NCI-H2171 (cell line): ENCODE results near the gene OGFRL1.

ENCODE experiments used
- DNase-seq: peaks from one replicate; lab custom pipeline; 2025; lab: John Stamatoyannopoulos, UW

OGFRL1 gene

DNA sequence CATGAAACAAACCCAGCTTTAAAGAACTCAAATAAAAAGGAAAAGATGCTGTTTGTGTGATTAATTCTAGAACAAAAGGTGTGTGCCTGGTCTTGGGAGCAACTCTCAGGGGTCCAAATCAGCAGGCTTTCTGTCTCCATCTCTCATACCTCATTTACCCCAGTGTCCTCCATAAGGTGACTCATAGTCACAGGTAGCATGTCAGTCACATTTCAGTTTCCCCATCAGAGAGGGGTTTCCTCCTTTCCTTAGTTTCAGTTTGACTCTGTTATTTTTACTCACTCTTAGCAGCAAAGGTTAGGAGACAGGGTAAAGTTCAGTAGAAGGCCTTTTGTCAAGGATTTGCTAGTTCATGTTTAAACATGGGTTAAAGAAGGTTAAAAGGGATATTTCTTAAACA lies 46.2 kb downstream of the OGFRL1 start:
- DNase-seq = no peak

DNA sequence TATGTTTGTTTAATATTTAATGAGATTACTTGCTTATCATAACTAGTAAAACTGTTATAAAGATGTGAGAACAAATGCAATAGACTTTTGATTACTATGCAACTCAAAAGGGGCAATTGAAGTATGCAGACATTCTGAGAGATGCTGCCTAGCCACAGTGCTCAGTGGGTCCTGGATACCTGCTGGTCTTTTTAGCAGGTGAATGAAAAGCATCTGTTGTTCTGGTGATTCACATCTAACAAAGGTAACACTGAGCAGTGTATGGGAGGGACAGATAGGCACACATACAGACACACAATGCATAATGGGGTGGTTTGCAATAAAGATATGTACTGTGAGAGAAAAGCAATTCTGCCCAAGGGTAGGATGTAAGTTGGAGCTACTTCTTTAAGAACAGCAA lies 46.9 kb downstream of the OGFRL1 start:
- no peak for DNase-seq

DNA sequence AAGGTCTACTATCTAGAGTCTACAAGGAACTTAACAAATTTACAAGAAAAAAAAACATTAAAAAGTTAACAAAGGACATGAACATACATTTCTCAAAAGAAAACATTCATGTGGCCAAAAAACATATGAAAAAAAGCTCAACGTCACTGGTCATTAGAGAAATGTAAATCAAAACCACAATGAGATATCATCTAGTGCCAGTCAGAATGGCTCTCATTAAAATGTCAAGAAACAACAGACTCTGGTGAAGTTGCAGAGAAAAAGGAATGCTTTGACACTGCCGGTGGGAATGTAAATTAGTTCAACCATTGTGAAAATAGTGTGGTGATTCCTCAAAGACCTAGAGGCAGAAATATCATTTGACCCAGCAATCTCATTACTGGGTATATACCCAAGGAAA lies 48.3 kb downstream of the OGFRL1 start:
- no peak for DNase-seq

DNA sequence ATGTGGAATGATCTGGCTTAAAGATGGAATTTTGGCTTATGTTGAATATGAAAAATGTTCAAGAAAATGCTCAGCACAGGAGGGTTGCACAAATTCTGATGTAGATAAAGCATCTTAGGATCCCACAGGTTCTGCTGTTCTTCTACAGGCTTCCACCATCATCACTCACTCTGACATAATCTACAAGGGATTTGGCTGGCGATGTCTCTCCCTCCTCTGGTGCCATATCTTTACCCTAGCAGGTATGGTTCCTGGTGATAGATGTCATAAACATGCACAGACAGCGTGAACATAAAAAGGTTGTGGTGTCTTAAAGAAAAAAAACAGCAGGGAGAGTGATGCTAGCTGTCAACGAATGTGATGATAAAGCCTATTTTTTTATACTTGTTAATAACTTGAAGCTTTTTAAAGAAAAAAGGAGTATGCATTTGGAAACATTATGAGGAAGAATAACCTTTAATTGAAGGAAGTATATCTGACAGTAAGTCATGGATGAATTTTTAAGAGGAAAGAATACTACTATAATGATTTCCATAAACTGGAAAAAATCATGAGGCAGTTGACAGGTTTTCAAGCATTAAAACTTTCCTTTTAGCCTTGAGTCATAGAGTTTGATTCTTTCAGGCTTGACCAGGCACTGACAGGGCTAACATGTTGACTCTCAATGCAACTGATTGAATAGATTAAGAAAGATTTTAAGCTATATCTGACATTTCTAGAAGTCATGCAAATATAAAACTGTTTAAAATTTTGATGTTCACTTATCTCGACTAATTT lies 50.1 kb downstream of the OGFRL1 start:
- no peak for DNase-seq

DNA sequence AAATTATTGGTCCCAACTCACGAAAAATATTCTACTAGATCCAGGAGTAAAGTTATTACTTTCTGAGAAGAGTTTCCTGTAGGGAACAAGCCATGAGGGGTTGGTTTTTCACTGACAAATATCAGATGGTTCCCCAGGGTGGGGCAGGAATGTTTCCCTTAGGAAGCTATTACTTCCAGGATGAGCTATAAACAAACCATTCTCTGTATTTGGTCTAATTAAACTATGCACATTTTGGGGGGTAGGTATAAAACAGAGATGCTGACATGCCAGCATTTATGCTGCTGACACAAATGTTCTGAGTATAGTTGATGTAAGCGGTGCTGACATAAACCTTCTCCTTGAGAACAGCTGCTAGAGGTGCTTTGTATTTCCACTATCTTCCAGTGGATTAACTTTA lies 54.2 kb downstream of the OGFRL1 start:
- DNase-seq = no peak

DNA sequence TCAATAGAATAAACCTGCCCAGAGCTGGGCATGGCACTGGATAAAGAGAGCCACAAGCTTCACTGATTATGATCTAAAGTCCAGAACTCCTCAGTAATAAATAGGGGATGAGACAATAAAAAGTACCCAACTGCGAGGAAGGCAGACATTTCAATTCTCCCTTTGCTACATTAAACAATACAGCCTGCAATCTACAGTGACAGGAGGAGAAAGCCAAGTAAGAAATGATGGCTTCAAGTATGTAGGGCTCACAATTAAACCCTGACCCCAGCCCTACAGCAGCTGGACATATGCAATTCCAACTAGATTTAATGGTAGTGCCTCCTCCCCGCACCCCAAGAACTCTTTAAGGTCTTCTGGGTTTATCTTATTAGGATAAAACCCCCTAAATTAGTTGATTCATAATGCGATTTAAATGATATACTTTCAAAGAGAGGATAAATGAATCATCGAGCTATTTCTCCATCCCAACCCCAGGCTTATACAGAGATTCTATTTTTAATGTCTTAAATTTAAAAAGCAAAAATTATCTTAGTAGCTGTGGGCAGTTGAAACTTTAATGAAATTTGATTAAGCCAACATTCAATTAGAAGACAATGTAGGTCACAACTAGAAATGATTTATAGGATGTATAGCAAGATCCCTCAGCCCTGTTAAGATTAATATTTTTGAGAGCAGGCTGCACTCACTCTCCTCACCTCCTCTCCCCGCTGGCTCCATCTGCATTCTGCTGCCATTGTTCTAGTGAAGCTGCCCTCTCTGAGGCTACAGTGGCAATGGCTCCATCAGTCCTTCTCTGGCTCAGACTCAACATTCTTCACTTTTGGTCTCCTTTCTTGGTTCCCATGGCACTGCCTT lies 57.1 kb downstream of the OGFRL1 start:
- no peak for DNase-seq

DNA sequence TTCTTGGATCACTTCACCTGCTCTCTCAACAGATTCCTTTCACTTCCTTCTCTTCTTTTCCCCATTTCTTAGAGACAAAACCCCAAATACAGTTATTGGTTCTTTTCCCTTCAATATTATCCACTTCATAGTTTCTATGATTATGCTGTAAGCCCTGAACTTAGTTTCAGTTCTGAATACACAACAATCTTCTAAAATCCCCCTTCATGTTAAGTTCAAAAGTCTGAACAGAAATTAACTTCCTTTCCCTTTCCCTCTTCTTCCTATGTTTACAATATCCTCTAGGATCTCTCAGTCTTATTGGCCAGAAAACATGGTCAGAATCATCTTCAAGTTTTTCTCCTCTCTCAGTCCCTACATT lies 57.7 kb downstream of the OGFRL1 start:
- no peak for DNase-seq

DNA sequence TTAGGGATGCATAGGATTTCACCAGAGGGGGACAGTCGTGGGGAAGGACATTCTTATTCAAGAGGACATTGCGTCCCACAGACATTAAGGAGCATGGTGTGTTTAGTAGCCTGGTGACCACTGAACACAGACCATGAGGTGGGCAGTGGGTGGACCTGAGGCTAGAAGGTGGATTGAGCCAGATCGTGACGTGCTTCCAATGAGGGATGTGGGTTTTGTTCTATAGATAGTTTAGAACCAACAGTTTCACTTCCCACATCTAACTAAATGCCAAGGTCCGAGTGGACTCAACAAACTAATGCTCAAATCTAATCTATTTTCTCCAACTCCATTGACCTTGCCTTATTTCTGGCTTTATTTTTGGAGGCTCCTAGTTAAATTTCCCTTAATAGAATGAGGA lies 58.5 kb downstream of the OGFRL1 start:
- no peak for DNase-seq

DNA sequence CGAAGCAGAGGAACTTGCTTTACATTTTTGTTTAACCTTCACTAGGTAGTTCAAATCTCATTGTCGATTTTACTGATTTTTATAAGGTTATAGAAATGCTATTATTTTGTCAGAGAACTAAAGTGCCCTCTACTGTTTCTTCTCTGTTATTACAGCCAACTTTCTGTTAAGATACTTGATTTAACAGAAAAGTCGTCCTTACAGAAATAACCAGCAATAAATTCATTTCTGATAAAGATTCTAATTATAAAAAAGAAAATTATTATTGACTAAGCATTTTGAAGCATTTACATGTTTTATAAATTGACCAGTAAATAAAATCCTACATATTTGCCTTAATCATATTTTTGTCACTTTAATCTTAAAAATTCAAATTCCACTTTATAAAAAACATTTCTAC lies 60.8 kb downstream of the OGFRL1 start:
- DNase-seq = peak; percentile 5

DNA sequence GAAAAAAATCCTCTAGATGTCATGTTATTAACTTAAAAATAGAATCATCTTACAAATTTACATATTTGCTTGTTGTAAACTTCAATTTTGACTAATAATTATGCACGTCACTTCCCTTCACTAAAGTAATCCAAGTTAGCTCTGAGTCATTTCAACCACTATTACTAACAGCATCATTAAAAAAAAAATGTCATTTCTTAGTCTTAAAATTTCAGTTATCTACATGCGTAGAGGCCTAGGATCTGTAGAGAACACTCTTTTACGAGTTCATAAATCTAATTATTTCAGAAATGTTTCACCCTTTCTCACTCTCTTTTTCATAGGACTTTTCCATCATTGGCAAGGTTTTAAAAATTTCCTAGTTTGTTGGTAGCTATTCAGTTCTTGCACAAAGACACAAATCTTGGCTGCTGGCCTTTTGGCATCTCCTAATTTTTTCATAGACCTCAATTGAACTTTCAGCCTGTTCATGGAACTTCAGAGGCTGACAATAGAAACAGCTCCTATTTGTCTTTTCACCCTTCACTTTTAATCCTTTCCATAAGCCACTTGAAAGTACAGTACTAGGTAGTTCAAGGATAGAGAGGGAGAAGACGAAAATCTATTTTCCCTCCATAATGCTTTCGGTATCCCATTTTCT lies 61.5 kb downstream of the OGFRL1 start:
- no peak for DNase-seq

DNA sequence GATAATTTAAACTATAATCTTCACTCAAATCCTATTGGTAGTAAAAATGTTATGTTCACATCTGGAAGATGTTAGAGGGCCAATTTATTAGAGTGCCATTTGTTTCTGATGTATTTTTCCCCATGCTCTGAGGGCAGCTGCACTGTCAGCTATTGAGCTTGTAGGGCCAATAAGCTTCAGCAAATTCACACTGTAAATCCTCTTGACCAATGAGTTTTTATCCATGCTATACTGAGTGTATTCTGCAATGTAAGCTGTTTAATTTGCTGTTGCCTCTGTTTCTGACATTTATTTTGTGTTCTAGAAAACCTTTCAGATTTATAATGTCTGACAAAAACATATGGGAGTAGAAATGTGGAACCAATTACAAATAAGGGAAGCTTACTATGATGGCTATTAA lies 62.6 kb downstream of the OGFRL1 start:
- no peak for DNase-seq
